ENCODE results near the gene TCEA3.

TCEA3 gene

DNA sequence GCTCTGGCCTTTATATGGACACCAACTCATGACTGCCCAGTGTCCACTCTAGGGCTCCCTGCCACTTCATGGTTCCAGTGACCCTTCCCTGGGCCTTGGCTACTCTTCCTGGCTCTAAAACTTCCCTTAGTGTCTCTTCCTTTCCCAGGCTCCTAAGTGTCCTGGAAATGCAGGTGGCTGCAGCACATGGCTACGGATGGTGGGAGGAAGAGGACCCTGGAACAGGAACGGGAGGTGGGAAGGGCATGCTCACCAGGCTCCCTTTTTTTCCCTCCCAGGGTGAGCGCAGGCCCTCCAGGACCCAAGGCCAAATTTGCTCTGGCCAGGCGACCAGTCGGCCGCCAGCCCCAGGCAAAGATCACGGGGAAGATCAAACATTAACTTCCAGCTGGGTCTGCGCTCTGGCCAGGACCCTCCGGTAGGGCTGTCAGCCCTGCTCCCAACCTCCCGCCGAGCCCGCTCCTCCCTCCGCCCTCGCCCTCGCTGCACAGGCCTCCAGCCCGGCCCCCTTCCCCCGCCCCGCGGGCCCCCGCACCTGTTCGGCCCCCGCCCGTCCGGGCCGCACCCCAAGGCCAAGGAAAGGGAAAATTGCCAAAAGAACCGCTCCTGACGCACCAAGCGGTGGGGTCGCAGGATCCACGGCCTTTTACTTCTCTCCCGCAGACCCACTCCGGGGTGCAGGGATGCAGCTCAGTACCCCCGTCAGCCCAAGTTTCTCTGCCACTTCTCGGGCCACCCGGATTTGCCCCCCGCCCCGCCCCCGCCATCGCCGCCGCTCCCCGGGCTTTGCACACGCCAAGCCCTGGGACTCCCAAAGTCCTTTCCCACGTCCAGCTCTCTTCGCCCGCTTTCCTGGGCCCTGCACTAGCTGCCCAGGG lies 894 bp downstream of the TCEA3 start:
- Mint-ChIP-seq H3K27ac (ENCODE audit: low read depth) (peak overlapping the region; percentile 16), H3K27me3 (peaks cover 28% of the 10 kb centered on the region), H3K4me3 (peak overlapping the region; percentile 77), H3K36me3 (ENCODE audit: insufficient read depth) (peaks cover 6% of the 10 kb centered on the region), H3K9me3 (no peaks in the 10 kb centered on the region), H3K4me1 (peaks cover 27% of the 10 kb centered on the region)
- DNase-seq (ENCODE audit: low spot score in 2 of 2) (no peak), ATAC-seq (replicated peaks; ENCODE audit: extremely low read depth, poor library complexity, severe bottlenecking) (no peak)

- H3K36me3 Mint-ChIP-seq (ENCODE audit: insufficient read depth): peaks cover 6% of the 10 kb centered on the region
- peaks cover 27% of the 10 kb centered on the region for H3K4me1 Mint-ChIP-seq
- ATAC-seq (replicated peaks; ENCODE audit: extremely low read depth, poor library complexity, severe bottlenecking): no peak
- peaks cover 28% of the 10 kb centered on the region for H3K27me3 Mint-ChIP-seq
- DNase-seq (ENCODE audit: low spot score in 2 of 2): no peak
- peak overlapping the region; percentile 77 for H3K4me3 Mint-ChIP-seq
- H3K9me3 Mint-ChIP-seq: no peaks in the 10 kb centered on the region
- peak overlapping the region; percentile 16 for H3K27ac Mint-ChIP-seq (ENCODE audit: low read depth)
Measured at GRCh38 chr1:23422941-23423340, 1.6 kb downstream of the TCEA3 start.

DNA sequence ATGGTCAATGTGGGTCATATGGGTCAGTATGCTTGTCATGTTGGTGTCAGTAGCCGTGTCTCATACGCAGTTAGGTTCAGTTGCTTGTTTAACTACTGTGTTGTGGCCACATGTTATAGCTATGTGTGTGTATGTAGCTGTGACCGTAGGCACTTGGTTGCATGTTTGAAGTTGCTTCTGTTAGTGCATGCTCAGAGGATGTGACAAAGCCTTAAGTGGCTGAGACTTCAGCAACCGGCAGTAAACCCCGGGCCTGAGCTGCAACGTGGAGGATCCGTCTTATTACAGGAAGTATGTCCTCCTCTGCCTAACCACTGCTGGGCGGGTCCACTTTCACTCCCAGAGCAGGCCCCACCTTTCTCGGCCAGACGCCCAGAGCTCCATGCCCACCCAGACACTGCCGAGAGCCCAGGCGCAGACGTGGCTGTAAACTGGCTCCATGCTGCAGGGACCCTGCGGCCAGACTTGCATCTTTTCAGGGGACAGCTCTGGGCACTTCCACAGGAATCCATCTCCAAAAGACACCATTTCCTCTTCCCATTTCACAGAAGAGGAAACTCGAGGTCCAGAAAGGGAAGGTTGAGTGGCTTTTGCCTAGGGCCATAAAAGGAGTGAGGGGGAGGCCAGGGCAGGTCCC lies 2.2 kb downstream of the TCEA3 start:
- H3K4me3 Mint-ChIP-seq: peak overlapping the region; percentile 77
- peaks cover 6% of the 10 kb centered on the region for H3K36me3 Mint-ChIP-seq (ENCODE audit: insufficient read depth)
- H3K27ac Mint-ChIP-seq (ENCODE audit: low read depth): no peak overlapping the region
- DNase-seq (ENCODE audit: low spot score in 2 of 2) (no peak), ATAC-seq (replicated peaks; ENCODE audit: extremely low read depth, poor library complexity, severe bottlenecking) (peak; percentile 70)
- peaks cover 28% of the 10 kb centered on the region for H3K27me3 Mint-ChIP-seq
- H3K9me3 Mint-ChIP-seq: no peaks in the 10 kb centered on the region
- peaks cover 27% of the 10 kb centered on the region for H3K4me1 Mint-ChIP-seq

GRCh38 chr1:23421753-23422240 lies 2.8 kb downstream of the TCEA3 start:
- H3K27me3 Mint-ChIP-seq: peaks cover 28% of the 10 kb centered on the region
- ATAC-seq (replicated peaks; ENCODE audit: extremely low read depth, poor library complexity, severe bottlenecking) (no peak), DNase-seq (ENCODE audit: low spot score in 2 of 2) (no peak)
- H3K27ac Mint-ChIP-seq (ENCODE audit: low read depth): no peak overlapping the region
- peaks cover 27% of the 10 kb centered on the region for H3K4me1 Mint-ChIP-seq
- H3K9me3 Mint-ChIP-seq: no peaks in the 10 kb centered on the region
- peaks cover 6% of the 10 kb centered on the region for H3K36me3 Mint-ChIP-seq (ENCODE audit: insufficient read depth)
- no peak overlapping the region for H3K4me3 Mint-ChIP-seq

GRCh38 chr1:23421343-23421742 lies 3.2 kb downstream of the TCEA3 start:
- peaks cover 25% of the 10 kb centered on the region for H3K27me3 Mint-ChIP-seq
- H3K36me3 Mint-ChIP-seq (ENCODE audit: insufficient read depth): peaks cover 6% of the 10 kb centered on the region
- DNase-seq (ENCODE audit: low spot score in 2 of 2): no peak
- no peaks in the 10 kb centered on the region for H3K9me3 Mint-ChIP-seq
- no peak overlapping the region for H3K4me3 Mint-ChIP-seq
- H3K4me1 Mint-ChIP-seq: peaks cover 27% of the 10 kb centered on the region
- no peak for ATAC-seq (replicated peaks; ENCODE audit: extremely low read depth, poor library complexity, severe bottlenecking)
- no peak overlapping the region for H3K27ac Mint-ChIP-seq (ENCODE audit: low read depth)

DNA sequence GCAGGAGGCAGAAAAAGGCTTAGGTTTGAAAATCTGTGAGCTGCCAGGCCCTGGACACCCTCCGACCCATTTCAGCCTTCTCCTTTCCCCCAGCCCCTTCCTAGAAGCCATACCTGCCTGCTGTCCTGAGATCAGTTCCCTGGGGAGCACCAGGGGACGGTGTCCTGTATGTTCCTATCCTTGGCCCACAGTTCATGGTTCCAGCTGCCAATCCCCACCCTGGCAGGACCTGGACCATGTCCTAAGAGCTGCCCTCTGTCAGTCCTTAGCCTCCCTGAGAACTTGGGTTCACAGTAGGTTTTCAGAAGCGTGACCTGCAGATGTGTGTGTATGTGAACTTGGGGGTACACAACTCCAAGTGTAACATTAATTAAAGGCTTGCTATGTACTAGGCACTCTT lies 3.8 kb downstream of the TCEA3 start:
- Mint-ChIP-seq H3K36me3 (ENCODE audit: insufficient read depth) (peaks cover 2% of the 10 kb centered on the region), H3K27ac (ENCODE audit: low read depth) (no peak overlapping the region)
- ATAC-seq (replicated peaks; ENCODE audit: extremely low read depth, poor library complexity, severe bottlenecking): no peak

DNA sequence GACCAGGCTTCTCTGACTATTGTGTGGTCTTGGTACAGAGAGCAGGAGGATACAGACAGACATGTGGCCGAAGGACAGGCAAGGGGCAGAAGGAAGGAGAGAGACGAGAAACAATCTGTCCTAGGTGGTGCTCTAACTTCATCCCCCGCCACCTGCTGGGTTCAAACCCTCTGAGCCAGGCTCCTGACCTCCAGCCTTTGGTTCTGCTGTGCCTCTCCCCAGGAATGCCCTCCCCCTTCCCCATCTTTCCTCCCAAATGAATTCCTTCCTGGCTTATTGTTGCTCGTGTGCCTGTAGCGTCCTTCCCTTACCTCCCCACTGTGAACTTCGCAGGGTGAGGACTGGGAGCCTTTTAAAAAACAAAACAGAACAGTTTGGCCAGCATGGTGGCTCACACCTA lies 5.4 kb downstream of the TCEA3 start:
- no peaks in the 10 kb centered on the region for H3K36me3 Mint-ChIP-seq (ENCODE audit: insufficient read depth)
- ATAC-seq (replicated peaks; ENCODE audit: extremely low read depth, poor library complexity, severe bottlenecking): no peak
- H3K4me1 Mint-ChIP-seq: peaks cover 22% of the 10 kb centered on the region
- DNase-seq (ENCODE audit: low spot score in 2 of 2): no peak
- no peak overlapping the region for H3K4me3 Mint-ChIP-seq
- peaks cover 15% of the 10 kb centered on the region for H3K27me3 Mint-ChIP-seq
- no peaks in the 10 kb centered on the region for H3K9me3 Mint-ChIP-seq
- no peak overlapping the region for H3K27ac Mint-ChIP-seq (ENCODE audit: low read depth)

More for the DNA sequence above, 3.8 kb downstream of the TCEA3 start:
- H3K4me1 Mint-ChIP-seq: peaks cover 27% of the 10 kb centered on the region
- DNase-seq (ENCODE audit: low spot score in 2 of 2): no peak
- H3K4me3 Mint-ChIP-seq: no peak overlapping the region
- no peaks in the 10 kb centered on the region for H3K9me3 Mint-ChIP-seq
- H3K27me3 Mint-ChIP-seq: peaks cover 20% of the 10 kb centered on the region

DNA sequence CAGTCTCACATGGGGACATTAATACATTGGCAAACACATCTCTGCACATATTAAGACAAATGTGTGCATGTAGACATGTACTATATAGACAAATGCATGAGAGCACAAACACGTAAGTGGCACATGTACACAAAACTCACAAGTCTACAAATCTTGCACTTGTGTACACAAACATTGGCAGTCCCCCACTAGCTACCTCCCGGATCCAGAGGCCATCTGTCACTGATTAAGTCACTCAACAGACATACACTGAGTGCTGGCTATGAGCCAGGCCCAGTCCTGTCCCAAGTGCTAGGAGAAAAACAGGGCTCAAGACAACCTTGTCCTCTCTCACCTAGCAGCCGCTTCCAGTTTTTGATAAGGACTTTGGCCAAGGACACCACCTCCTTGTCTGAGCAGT lies 7.0 kb downstream of the TCEA3 start:
- no peaks in the 10 kb centered on the region for H3K9me3 Mint-ChIP-seq
- peaks cover 9% of the 10 kb centered on the region for H3K4me1 Mint-ChIP-seq
- ATAC-seq (replicated peaks; ENCODE audit: extremely low read depth, poor library complexity, severe bottlenecking) (no peak), DNase-seq (ENCODE audit: low spot score in 2 of 2) (no peak)
- no peak overlapping the region for H3K27ac Mint-ChIP-seq (ENCODE audit: low read depth)
- H3K4me3 Mint-ChIP-seq: no peak overlapping the region
- H3K27me3 Mint-ChIP-seq: no peaks in the 10 kb centered on the region
- H3K36me3 Mint-ChIP-seq (ENCODE audit: insufficient read depth): no peaks in the 10 kb centered on the region

GRCh38 chr1:23416964-23417363 lies 7.6 kb downstream of the TCEA3 start:
- Mint-ChIP-seq H3K36me3 (ENCODE audit: insufficient read depth) (no peaks in the 10 kb centered on the region), H3K9me3 (no peaks in the 10 kb centered on the region), H3K4me1 (peaks cover 3% of the 10 kb centered on the region), H3K27ac (ENCODE audit: low read depth) (no peak overlapping the region), H3K4me3 (no peak overlapping the region), H3K27me3 (no peaks in the 10 kb centered on the region)
- ATAC-seq (replicated peaks; ENCODE audit: extremely low read depth, poor library complexity, severe bottlenecking): no peak
- DNase-seq (ENCODE audit: low spot score in 2 of 2): no peak

DNA sequence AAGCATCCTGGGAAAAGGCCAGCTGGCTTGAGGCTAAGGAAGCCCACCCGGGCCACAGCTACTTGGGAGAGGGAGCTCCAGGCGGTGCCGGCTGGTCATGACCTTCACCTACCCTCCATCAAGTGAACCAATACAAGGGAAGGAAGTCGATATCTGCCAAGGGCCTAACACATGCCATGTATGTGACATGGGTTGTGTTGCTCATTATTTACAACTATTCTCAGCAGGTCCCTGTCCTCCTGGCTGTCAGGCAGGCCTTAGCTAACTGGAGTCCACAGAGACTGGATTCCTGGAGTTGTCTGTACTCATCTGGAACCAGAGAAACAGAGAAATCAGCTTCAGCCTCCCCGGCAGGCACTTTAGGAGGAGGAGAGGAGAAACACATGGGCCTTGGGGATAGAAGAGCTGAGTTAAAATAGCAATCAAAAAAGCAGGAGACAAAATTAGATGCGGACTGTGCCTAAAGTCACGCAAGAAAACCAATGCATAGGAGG lies 15.7 kb downstream of the TCEA3 start:
- Mint-ChIP-seq H3K36me3 (ENCODE audit: insufficient read depth) (no peaks in the 10 kb centered on the region), H3K27ac (ENCODE audit: low read depth) (no peak overlapping the region), H3K4me1 (peaks cover 7% of the 10 kb centered on the region), H3K4me3 (no peak overlapping the region), H3K27me3 (no peaks in the 10 kb centered on the region), H3K9me3 (no peaks in the 10 kb centered on the region)
- DNase-seq (ENCODE audit: low spot score in 2 of 2): no peak
- no peak for ATAC-seq (replicated peaks; ENCODE audit: extremely low read depth, poor library complexity, severe bottlenecking)

- DNase-seq (ENCODE audit: low spot score in 2 of 2) (no peak), ATAC-seq (replicated peaks; ENCODE audit: extremely low read depth, poor library complexity, severe bottlenecking) (no peak)
- Mint-ChIP-seq H3K4me3 (no peak overlapping the region), H3K27ac (ENCODE audit: low read depth) (no peak overlapping the region), H3K36me3 (ENCODE audit: insufficient read depth) (no peaks in the 10 kb centered on the region), H3K4me1 (peaks cover 7% of the 10 kb centered on the region), H3K9me3 (no peaks in the 10 kb centered on the region), H3K27me3 (no peaks in the 10 kb centered on the region)
Measured at GRCh38 chr1:23407016-23407630, 17.4 kb downstream of the TCEA3 start.

DNA sequence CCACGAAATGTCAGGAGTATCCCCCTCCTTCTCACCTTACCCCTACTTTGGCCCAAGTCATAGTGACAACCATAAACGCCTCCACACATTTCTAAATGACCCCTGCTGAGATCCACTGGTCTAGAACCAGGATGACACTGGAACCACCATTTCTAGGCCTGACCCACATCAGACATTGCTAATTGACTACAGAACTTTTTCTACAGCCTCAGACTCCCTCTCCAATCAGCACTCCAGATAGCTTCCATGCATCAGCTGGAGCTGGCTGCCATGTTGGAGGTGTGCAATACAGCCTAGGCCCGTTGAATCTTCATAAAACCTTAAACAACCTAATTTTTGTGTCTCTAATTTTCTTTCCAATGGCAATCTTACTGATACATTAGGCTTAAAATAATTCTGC lies 18.6 kb downstream of the TCEA3 start:
- Mint-ChIP-seq H3K27ac (ENCODE audit: low read depth) (no peak overlapping the region), H3K27me3 (no peaks in the 10 kb centered on the region), H3K36me3 (ENCODE audit: insufficient read depth) (no peaks in the 10 kb centered on the region), H3K4me1 (peaks cover 7% of the 10 kb centered on the region), H3K9me3 (no peaks in the 10 kb centered on the region), H3K4me3 (no peak overlapping the region)
- DNase-seq (ENCODE audit: low spot score in 2 of 2): no peak
- no peak for ATAC-seq (replicated peaks; ENCODE audit: extremely low read depth, poor library complexity, severe bottlenecking)
